HT-29 (cell line): Measurements from ENCODE around the gene SPECC1. TPM values are rescaled to one million over a fixed set of nuclear protein-coding genes. Genes with fewer than 3 reads are reported as not detected.
"Not testable (repeated sequence)": the region's sequence is repeated elsewhere in the genome, so short reads cannot be mapped to it uniquely, and the experiment has no call there.

ENCODE experiments used
- DNase-seq: peaks from one replicate; pipeline ENCODE4 v3.0.0-alpha.2; 2015; ENCODE audit warnings: low spot score
- total RNA-seq: library from RNA; depleted of rRNA; stranded (reverse); fragments of >200 nt; shearing (Covaris generic); gene quantifications from 2 replicates; pipeline ENCODE4 v1.2.3, GENCODE V29; 2014

The SPECC1 gene
- total RNA-seq, 1 experiment from 2014 or later, result 10.2 TPM

DNA sequence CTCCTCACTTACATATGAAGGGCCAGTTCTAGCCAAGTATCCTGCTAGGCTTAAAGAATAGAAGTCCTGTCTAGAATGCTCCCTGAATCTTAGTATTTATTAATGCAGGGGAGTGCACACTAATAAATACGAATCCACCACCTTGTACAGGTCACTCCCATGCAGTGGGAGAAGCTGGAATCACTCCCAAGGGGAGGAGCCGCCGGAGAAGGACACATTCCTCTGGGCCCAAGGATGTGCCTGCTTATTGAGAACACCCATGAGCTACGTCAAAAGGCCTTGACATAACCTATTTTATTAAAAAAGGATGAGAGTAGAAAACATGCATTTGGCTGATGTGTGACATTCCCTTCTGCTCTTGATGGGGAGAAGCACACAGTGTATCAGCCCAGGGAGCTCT lies 223.5 kb downstream of the SPECC1 start:
- no peak for DNase-seq

DNA sequence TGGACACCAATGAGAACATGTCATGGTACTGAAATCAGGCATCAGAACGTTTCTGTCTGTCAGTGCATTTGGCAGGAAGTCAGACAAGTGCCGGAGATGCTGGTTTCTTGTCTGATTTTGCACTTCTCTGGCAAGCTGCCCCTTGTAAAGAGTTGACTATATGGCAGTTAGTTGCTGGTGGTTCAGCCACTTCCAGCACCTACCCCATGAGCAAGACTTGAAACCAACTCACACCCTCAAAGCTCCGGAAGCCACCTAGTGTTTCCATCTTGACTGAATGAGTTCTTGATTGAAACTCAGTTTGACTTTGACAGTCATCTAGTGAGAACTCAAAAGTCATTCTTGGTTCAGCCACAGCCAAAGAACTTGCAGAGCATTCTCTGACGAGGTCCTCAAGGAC lies 225.1 kb downstream of the SPECC1 start:
- DNase-seq, result no peak

DNA sequence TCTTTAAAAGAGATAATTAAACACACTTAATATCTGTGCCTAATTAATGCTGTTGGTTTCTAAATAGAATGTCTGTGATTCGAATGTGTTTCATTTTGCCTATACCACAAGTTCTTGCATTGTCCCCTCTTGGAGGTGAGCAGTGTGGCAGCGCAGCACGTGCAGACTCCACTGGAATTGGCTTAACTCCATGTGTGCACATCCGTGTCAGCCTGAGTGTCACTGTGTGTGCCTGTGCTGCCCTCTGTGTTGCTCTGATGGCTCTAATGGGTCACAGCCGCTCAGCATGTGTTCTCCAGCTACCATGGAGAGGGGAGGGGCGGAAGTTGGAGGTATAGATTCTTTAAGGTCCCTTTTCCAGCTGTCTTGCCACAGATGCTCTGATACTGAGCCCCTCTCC lies 226.6 kb downstream of the SPECC1 start:
- no peak for DNase-seq

GRCh38 chr17:20236578-20237227 lies 227.5 kb downstream of the SPECC1 start:
- DNase-seq, result no peak

DNA sequence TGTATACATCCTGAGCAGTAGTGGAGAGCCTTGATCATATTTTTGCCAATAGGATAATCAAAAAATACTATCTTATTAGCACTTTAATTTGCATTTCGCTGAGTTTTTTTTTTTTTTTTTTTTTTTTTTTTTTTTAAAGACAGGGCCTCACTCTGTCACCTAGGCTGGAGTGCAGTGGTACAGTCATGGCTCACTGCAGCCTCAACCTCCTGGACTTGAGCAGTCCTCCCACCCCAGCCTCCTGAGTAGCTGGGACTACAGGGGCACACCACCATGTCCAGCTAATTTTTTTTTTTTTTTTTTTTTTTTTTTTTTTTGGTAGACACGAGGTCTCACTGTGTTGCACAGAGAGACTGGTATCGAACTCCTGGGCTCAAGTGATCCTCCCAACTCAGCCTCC lies 230.6 kb downstream of the SPECC1 start:
- not testable (repeated sequence) for DNase-seq

DNA sequence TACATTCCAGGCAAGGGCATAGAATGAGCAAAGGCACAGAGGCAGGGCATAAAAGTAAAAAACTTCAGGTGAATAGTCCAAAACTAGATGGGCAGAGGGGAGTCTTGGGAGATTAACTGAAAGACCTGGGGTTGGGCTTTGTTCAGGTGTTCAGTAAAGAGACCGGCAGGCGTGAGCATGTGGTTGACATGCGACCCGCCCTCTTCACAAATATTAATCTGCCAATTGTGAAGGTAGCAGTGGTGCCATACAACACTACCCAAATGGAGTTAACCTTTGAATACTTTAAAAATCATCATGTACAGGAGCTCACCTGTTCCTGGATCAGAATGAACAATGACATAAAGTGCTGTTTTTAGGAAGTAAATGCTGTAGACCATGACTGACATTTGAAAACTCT lies 232.7 kb downstream of the SPECC1 start:
- no peak for DNase-seq

- DNase-seq, result no peak
Measured at GRCh38 chr17:20242271-20242670, 233.1 kb downstream of the SPECC1 start.

DNA sequence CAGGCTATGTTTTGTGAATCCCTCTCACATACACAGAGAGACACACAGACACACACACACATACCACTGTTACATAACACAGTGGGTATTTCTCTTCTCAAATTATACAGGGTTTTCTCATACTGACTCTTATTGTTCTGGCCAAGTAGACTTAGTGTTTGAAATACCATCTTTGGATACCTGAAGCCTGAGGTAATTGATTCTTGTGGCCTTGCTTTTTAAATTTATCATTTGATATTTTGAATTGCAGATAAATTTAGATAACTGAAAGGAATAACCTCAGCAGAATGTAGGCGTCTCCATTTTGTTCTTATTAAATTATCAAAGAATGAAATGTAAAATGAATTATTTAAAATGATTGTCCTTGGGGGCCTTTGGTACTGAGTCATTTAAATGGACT lies 234.4 kb downstream of the SPECC1 start:
- no peak for DNase-seq

DNA sequence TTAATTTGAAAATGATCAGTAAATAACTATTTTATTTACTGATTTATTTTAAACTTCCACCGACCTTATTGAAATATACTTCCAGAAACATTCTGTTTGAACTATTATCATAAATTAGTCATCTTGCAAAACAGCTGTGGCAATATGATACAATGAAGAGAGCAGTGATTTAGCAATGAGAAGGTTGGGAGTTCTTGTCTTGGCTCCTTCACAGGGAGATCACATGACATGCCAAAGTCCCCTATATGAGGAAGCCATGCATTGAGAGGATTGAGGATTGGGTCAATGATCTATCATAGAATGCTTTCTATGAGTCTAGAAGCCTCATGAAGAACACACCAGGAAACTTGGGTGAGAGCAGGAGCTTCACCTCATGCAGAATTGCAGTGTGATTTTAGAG lies 235.5 kb downstream of the SPECC1 start:
- no peak for DNase-seq

GRCh38 chr17:20246692-20247091 lies 237.5 kb downstream of the SPECC1 start:
- DNase-seq, result no peak

GRCh38 chr17:20253323-20253722 lies 244.2 kb downstream of the SPECC1 start:
- no peak for DNase-seq

DNA sequence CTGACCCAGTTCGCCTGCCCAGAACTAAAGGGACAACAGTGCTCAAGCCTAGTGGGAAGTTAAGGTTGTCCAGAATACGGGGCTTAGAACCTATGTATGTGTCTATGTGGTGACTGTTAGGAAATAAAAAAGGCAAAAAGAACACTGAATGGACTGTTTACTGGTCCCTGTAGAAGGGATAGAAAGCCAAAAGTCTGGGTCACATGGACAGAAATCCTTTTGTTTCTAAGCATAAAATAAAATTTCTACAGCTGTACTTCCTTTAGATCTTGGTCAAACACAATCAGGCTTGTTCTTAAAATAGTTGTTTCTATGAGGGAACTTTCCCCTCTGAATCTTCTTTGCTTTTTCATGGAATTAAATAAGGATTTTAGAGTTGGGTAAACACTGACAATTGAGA lies 245.4 kb downstream of the SPECC1 start:
- no peak for DNase-seq

GRCh38 chr17:20256144-20256543 lies 247.0 kb downstream of the SPECC1 start:
- no peak for DNase-seq

DNA sequence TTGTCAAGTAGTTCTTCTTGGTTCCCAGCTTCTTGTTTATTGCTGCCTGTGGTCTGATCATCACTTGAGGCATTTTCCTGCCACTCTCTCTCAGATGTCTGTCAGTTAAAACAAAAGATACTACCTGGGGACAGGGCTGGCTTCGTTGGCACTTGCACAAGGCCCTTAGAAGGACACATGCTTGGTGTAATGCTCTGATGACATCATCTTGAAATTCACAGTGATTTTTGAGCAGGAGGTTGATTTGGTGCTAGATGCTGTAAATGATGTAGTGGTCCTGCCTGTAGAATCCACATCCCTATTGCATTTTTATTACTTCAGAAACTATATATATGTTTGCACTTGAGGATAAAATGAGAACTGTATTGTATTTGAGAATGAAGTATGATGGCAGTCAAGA lies 247.8 kb downstream of the SPECC1 start:
- no peak for DNase-seq

DNA sequence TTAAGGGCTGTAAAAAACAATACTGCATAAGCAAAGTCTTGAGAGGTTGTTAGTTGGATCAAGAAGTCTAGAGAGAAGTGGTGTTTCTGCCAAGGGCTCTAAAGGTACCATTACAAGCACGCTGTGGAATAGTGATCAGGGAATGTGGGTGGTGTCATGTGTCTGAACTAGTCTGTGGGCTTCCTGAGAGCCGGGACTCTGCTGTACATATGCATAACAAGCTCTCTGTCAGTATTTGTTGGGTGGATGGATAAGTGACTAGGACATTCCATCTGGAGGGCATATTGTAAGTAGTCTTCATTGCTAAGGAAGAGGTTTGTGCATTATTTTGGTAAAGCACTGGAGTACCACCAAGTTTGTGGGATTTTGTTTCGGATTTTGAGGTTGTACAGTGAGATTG lies 248.6 kb downstream of the SPECC1 start:
- DNase-seq, result no peak

GRCh38 chr17:20259668-20260067 lies 250.5 kb downstream of the SPECC1 start:
- DNase-seq, result no peak

- no peak for DNase-seq
Measured at GRCh38 chr17:20260268-20260667, 251.1 kb downstream of the SPECC1 start.

DNA sequence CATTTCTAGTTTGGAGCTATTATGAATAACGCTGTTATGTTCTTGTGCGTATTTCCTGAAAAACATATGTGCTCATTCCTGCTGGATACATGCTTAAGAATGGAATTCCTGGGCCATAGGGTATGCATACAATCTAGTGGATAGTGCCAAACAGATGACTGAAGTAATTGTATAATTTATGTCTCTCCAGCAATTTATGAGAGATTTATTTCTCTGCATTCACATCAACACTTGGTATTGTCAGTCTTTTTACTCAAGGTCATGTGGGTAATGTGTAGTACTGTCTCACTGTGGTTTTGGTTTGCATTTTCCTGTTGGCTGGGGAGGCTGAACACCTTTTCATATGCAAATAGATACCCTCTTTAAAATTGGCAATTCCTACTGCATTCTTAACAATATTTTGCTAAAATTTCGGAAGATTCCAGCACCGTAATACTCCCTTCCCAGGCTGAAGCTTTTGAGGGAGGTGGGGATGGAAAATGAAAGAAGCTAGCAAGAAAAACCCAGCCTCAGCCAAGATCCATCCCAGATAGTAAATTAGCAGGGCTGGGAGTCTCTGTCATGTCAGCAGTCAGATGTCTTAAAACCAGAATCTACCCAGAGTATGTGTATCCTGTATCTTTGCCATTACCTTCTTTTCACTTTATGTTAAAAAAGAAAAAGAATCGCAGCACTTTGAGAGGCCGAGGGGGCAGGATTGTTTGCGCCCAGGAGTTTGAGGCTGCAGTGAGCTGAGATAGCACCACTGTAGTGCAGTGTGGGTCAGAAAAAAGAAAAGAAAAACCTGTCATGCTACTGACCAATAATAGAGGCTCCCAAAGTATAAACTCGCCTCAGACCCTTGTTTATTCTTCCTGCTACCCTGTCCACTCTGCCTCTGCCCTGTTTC lies 253.3 kb downstream of the SPECC1 start:
- DNase-seq, result no peak

DNA sequence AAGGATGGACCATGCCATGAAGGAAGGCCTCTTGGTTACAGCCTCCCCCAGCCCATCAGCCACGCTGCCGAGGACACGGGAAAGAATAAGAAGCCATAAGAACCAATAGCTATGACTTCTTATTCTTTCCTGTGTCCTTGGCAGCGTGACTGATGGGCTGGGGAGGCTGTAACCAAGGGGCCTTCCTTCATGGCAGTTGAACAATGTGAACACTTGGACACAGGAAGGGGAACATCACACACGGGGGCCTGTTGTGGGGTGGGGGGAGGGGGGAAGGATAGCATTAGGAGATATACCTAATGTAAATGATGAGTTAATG lies 253.9 kb downstream of the SPECC1 start:
- DNase-seq, result not testable (repeated sequence)

DNA sequence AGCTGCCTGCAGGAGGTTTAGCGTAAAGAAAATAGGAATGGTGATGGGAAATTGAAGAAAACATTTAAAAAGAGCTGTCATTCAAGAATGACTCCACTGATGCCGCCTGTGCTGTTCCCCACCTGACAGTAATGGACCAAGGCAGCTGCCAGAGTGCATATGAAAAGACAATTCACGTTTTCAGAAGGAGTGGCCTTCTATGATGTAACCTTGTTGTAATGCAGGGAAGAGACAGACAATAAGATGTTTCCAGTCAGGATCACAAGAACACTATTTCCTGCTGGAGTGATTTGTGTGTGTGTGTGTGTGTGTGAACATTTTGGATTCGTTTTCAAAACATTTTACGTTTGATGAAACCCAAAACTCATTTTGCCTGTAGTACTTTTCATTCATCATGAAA lies 254.4 kb downstream of the SPECC1 start:
- no peak for DNase-seq

- no peak for DNase-seq
Measured at GRCh38 chr17:20264996-20265395, 255.8 kb downstream of the SPECC1 start.

DNA sequence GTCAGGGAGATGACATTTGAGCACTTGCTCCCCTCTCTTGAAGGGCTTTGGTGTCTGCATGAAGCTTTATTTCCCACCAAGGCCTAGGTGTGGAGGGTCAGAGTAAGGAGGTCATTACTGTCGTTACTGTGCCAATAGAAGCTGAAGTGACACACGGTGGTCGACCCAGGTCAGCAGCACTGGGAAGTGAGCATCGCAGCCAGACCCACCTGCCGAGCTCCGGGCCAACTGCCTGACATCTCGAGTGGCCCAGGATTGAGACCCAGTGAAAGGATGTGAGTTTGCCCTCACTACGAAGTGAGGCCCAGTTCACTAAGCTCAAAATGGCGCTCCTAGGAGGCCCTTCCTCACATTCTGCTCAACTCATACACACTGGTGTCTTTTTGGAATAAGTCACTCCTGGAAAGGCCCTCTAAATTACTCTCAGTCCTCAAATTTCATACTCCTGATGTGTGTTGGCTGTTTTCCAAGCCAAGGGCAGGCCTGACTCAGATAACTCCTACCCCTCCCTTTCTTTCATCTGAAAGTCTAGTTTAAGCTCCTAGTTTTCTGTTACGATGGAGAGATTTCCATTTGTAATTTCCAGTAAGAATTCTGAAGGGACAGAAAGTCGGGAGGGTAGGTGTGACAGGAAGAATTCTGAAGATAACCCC lies 257.8 kb downstream of the SPECC1 start:
- DNase-seq, result no peak

- DNase-seq, result no peak
Measured at GRCh38 chr17:20267459-20267842, 258.3 kb downstream of the SPECC1 start.
